Measurements from ENCODE around the gene VAV1.

VAV1 gene

GRCh38 chr19:6772028-6772865 lies at the start of gene VAV1:
VAV1 (plus strand) TSS chr19:6772708; CDS start chr19:6772808, 100 bp downstream.
- no peak for DNase-seq

- no peak for DNase-seq
Observed at GRCh38 chr19:6723108-6723618, 49.3 kb upstream of the VAV1 start.

- DNase-seq = no peak
Observed at GRCh38 chr19:6723738-6724137, 48.8 kb upstream of the VAV1 start.

GRCh38 chr19:6724631-6725492 lies 47.6 kb upstream of the VAV1 start:
- no peak for DNase-seq

- no peak for DNase-seq
Observed at GRCh38 chr19:6725513-6726231, 46.8 kb upstream of the VAV1 start.

GRCh38 chr19:6728346-6728745 lies 44.2 kb upstream of the VAV1 start:
- DNase-seq = no peak

- no peak for DNase-seq
Observed at GRCh38 chr19:6729573-6730152, 42.8 kb upstream of the VAV1 start.

GRCh38 chr19:6730153-6730804 lies 42.2 kb upstream of the VAV1 start:
- DNase-seq = peak; percentile 69

GRCh38 chr19:6730941-6731670 lies 41.4 kb upstream of the VAV1 start:
- no peak for DNase-seq

- peak; percentile 45 for DNase-seq
Observed at GRCh38 chr19:6731822-6732221, 40.7 kb upstream of the VAV1 start.

GRCh38 chr19:6732803-6733337 lies 39.6 kb upstream of the VAV1 start:
- DNase-seq = no peak

GRCh38 chr19:6733338-6734095 lies 39.0 kb upstream of the VAV1 start:
- peak; percentile 54 for DNase-seq

- DNase-seq = no peak
Observed at GRCh38 chr19:6734096-6734696, 38.3 kb upstream of the VAV1 start.

- DNase-seq = peak; percentile 60
Observed at GRCh38 chr19:6735181-6735911, 37.2 kb upstream of the VAV1 start.

GRCh38 chr19:6736169-6736916 lies 36.2 kb upstream of the VAV1 start:
- DNase-seq = peak; percentile 97

- DNase-seq = no peak
Observed at GRCh38 chr19:6736917-6737283, 35.6 kb upstream of the VAV1 start.

- DNase-seq = peak; percentile 100
Observed at GRCh38 chr19:6737284-6737872, 35.1 kb upstream of the VAV1 start, which contains the start of gene GPR108. GPR108 (minus strand) TSS chr19:6737580; CDS start chr19:6737576, 4 bp downstream.
